Activated CD8-positive, alpha-beta memory T cell treated with anti-CD3 and anti-CD28 coated beads, Interleukin-2, amount 50 U/mL, for 24 hours (primary cell): ENCODE measurements around the gene KRI1.
"Not testable (repeated sequence)": the region's sequence is repeated elsewhere in the genome, so short reads cannot be mapped to it uniquely, and the experiment has no call there.

Experiments
- DNase-seq: peaks from one replicate; pipeline ENCODE4 v3.0.0-alpha.2; 2020; ENCODE audit errors: extremely low read depth

KRI1 gene

GRCh38 chr19:10550336-10550735 is 15.5 kb downstream of the KRI1 start:
- no peak for DNase-seq

- no peak for DNase-seq
Observed at GRCh38 chr19:10549733-10550132, 16.1 kb downstream of the KRI1 start.

- DNase-seq: no peak
Observed at GRCh38 chr19:10548746-10549276, 17.0 kb downstream of the KRI1 start.

- DNase-seq: no peak
Observed at GRCh38 chr19:10546817-10547216, 19.0 kb downstream of the KRI1 start.

- DNase-seq: no peak
Observed at GRCh38 chr19:10544753-10545251, 21.0 kb downstream of the KRI1 start.

- DNase-seq: no peak
Observed at GRCh38 chr19:10544242-10544752, 21.5 kb downstream of the KRI1 start.

- DNase-seq: no peak
Observed at GRCh38 chr19:10543420-10544241, 22.2 kb downstream of the KRI1 start, which contains the start of gene ATG4D. TSS of gene ATG4D (plus strand) at chr19:10543904. CDS start at chr19:10544091, 187 bp downstream.

GRCh38 chr19:10543059-10543419 is 22.8 kb downstream of the KRI1 start:
- DNase-seq: no peak

GRCh38 chr19:10539016-10539415 is 26.8 kb downstream of the KRI1 start:
- not testable (repeated sequence) for DNase-seq

- no peak for DNase-seq
Observed at GRCh38 chr19:10538204-10538983, 27.4 kb downstream of the KRI1 start.

GRCh38 chr19:10537668-10538067 is 28.1 kb downstream of the KRI1 start:
- DNase-seq: no peak

- no peak for DNase-seq
Observed at GRCh38 chr19:10535613-10536012, 30.2 kb downstream of the KRI1 start.

- no peak for DNase-seq
Observed at GRCh38 chr19:10533646-10534386, 32.0 kb downstream of the KRI1 start.

GRCh38 chr19:10532457-10532856 is 33.4 kb downstream of the KRI1 start:
- no peak for DNase-seq

GRCh38 chr19:10526887-10527286 is 38.9 kb downstream of the KRI1 start:
- not testable (repeated sequence) for DNase-seq

GRCh38 chr19:10525636-10526035 is 40.2 kb downstream of the KRI1 start:
- no peak for DNase-seq

GRCh38 chr19:10523135-10523636 is 42.6 kb downstream of the KRI1 start:
- DNase-seq: no peak

- DNase-seq: no peak
Observed at GRCh38 chr19:10521461-10522171, 44.2 kb downstream of the KRI1 start.

- DNase-seq: no peak
Observed at GRCh38 chr19:10520652-10521318, 45.0 kb downstream of the KRI1 start.

- DNase-seq: no peak
Observed at GRCh38 chr19:10519421-10519820, 46.4 kb downstream of the KRI1 start.
